DMS 273 (cell line): ENCODE data around the gene PCK2.

Source experiments
- DNase-seq: peaks from one replicate; lab custom pipeline; 2025; ENCODE audit not compliant: unreplicated experiment; lab: John Stamatoyannopoulos, UW

Gene PCK2

DNA sequence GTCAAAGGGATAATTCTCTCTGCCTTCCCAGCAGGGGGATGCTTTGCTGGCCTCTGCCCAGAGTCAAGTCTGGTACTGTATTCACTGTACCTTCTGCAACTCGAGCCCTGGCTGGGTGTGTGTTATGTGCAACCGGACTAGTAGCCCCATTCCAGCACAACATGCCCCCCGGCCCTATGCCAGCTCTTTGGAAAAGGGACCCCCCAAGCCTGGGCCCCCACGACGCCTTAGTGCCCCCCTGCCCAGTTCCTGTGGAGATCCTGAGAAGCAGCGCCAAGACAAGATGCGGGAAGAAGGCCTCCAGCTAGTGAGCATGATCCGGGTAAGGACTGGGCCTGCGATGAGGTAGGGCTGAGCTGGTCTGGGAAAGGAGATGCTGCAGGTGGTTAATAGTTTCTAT lies 56.5 kb downstream of the PCK2 start:
- no peak for DNase-seq

- no peak for DNase-seq
Measured at GRCh38 chr14:24150993-24151392, 56.9 kb downstream of the PCK2 start.

DNA sequence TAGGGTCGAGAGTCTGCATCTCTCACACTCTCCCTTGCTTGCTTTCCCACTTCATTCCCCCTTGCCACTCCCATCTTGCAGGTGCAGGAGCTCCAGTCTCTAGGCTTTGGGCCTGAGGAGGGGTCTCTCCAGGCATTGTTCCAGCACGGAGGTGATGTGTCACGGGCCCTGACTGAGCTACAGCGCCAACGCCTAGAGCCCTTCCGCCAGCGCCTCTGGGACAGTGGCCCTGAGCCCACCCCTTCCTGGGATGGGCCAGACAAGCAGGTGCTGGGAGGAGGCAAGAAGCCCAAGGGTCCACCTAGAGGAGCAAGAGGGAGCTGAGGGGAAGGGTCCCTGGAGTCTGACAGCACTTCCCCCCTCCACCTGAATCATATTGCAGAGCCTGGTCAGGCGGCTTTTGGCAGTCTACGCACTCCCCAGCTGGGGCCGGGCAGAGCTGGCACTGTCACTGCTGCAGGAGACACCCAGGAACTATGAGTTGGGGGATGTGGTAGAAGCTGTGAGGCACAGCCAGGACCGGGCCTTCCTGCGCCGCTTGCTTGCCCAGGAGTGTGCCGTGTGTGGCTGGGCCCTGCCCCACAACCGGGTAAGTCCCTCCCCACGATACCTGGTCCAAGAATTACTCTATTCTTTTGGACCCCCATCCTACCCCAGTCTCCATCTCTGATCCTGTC lies 57.4 kb downstream of the PCK2 start:
- no peak for DNase-seq
